ENCODE data around the gene TNRC6C.

TNRC6C gene

GRCh38 chr17:78040440-78041385 lies 82.2 kb downstream of the TNRC6C start:
- TF ChIP-seq CTCF (IDR thresholded peaks at IDR 0.05; ENCODE audit: low read depth, low read length): no peak
- peak overlapping the region; percentile 73 for H3K4me3 ChIP-seq (ENCODE audit: low read depth, low read length)

- TF ChIP-seq CTCF (IDR thresholded peaks at IDR 0.05; ENCODE audit: low read depth, low read length): no peak
- H3K4me3 ChIP-seq (ENCODE audit: low read depth, low read length): peak overlapping the region; percentile 73
Measured at GRCh38 chr17:78041386-78042179, 83.1 kb downstream of the TNRC6C start.

GRCh38 chr17:78042542-78042941 lies 84.0 kb downstream of the TNRC6C start:
- TF ChIP-seq CTCF (IDR thresholded peaks at IDR 0.05; ENCODE audit: low read depth, low read length): no peak
- H3K4me3 ChIP-seq (ENCODE audit: low read depth, low read length): no peak overlapping the region

- TF ChIP-seq CTCF (IDR thresholded peaks at IDR 0.05; ENCODE audit: low read depth, low read length): no peak
- no peak overlapping the region for H3K4me3 ChIP-seq (ENCODE audit: low read depth, low read length)
Measured at GRCh38 chr17:78043031-78043430, 84.5 kb downstream of the TNRC6C start.

GRCh38 chr17:78044280-78044835 lies 85.9 kb downstream of the TNRC6C start:
- TF ChIP-seq CTCF (IDR thresholded peaks at IDR 0.05; ENCODE audit: low read depth, low read length): no peak
- H3K4me3 ChIP-seq (ENCODE audit: low read depth, low read length): no peak overlapping the region

GRCh38 chr17:78045316-78045715 lies 86.8 kb downstream of the TNRC6C start:
- no peak for TF ChIP-seq CTCF (IDR thresholded peaks at IDR 0.05; ENCODE audit: low read depth, low read length)
- no peak overlapping the region for H3K4me3 ChIP-seq (ENCODE audit: low read depth, low read length)
